BE2C (cell line): ENCODE data around the gene QKI.

Source experiments
- DNase-seq: peaks from one replicate; pipeline ENCODE4 v3.0.0-alpha.2; 2020
- H3K27me3 ChIP-seq: fragments of 250-450 bp; sonication (Bioruptor Pico); 2 replicates; pipeline ENCODE4 v1.5.1; 2020; ENCODE audit warnings: mild to moderate bottlenecking
- H3K36me3 ChIP-seq: fragments of 250-450 bp; sonication (Bioruptor Pico); 2 replicates; pipeline ENCODE4 v1.5.1; 2020; ENCODE audit warnings: mild to moderate bottlenecking
- H3K4me1 ChIP-seq: fragments of 250-450 bp; sonication (Bioruptor Pico); 2 replicates; pipeline ENCODE4 v1.5.1; 2020
- H3K4me3 ChIP-seq: 2 replicates; pipeline ENCODE4 v1.5.1; 2011; ENCODE audit warnings: low read depth, low read length
- H3K9me3 ChIP-seq: fragments of 250-450 bp; sonication (Bioruptor Pico); 2 replicates; pipeline ENCODE4 v1.5.1; 2020
- TF ChIP-seq, protein P1 (sequence below): IDR thresholded peaks from 2 replicates; pipeline ENCODE4 v1.5.1; 2012; ENCODE audit warnings: mild to moderate bottlenecking, low read depth, low read length

The QKI gene

DNA sequence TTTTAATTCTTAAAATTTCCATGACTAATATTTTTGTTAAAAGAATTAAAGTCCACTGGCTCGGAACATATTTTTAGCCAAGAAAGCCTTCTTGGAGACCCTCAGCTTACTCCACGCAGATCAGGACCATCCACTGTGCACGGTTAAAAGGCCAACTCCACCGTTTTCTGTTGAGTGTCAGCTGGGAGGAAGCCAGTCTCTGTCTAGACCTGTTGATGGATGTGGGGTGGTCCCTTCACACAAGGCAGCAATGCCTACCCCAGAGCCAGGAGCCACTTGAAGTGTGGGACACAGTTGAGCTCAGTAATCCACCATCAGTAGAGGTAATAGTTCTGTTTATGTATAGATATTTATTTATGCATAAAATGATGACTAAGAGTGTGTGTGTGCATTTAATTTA, 19.9 kb upstream of the QKI start:
- H3K9me3 ChIP-seq, result no peaks in the 10 kb centered on the region
- H3K4me1 ChIP-seq, result no peaks in the 10 kb centered on the region; the same call in 1 of the 2 replicates
- no peak overlapping the region for H3K4me3 ChIP-seq
- TF ChIP-seq, protein P1, sequence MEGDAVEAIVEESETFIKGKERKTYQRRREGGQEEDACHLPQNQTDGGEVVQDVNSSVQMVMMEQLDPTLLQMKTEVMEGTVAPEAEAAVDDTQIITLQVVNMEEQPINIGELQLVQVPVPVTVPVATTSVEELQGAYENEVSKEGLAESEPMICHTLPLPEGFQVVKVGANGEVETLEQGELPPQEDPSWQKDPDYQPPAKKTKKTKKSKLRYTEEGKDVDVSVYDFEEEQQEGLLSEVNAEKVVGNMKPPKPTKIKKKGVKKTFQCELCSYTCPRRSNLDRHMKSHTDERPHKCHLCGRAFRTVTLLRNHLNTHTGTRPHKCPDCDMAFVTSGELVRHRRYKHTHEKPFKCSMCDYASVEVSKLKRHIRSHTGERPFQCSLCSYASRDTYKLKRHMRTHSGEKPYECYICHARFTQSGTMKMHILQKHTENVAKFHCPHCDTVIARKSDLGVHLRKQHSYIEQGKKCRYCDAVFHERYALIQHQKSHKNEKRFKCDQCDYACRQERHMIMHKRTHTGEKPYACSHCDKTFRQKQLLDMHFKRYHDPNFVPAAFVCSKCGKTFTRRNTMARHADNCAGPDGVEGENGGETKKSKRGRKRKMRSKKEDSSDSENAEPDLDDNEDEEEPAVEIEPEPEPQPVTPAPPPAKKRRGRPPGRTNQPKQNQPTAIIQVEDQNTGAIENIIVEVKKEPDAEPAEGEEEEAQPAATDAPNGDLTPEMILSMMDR, result no peak
- no peak for DNase-seq
- H3K27me3 ChIP-seq, result no peaks in the 10 kb centered on the region
- no peaks in the 10 kb centered on the region for H3K36me3 ChIP-seq

DNA sequence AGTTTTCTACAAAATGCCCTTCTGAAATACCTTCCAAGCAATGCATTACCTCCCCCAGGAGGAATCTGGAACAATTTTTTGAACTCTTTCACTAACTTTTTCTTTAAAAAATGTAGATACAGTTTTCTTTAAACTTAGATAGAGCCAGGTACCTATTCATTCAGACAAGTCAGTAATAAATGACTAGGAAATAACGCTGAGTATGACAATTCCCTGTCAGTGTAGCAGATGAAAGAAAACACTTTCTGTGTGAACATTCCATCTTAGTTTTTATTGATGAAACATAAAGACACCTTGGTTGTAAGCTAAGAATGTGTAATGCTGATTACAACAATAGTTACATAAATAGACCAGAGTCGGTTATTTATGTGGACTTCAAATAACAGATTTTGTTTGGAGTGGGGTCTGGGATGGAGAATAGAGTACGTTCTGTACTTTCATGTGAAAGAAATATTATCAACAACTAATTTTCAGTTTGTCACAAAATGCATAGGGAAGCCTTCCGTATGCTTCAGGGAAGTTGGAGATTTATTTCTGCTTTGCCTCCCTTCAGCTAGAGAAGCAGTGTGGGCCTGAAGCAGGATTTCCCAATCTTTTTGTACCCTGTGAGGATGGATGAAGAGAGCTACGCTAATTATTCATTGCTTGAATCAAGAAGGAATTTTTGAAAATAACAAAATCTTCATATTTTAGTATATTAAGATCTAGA, 19.2 kb upstream of the QKI start:
- DNase-seq, result no peak
- H3K4me3 ChIP-seq, result no peak overlapping the region
- no peaks in the 10 kb centered on the region; the same call in 1 of the 2 replicates for H3K4me1 ChIP-seq
- TF ChIP-seq, protein P1, result no peak
- no peaks in the 10 kb centered on the region for H3K36me3 ChIP-seq
- H3K9me3 ChIP-seq, result no peaks in the 10 kb centered on the region
- no peaks in the 10 kb centered on the region for H3K27me3 ChIP-seq

DNA sequence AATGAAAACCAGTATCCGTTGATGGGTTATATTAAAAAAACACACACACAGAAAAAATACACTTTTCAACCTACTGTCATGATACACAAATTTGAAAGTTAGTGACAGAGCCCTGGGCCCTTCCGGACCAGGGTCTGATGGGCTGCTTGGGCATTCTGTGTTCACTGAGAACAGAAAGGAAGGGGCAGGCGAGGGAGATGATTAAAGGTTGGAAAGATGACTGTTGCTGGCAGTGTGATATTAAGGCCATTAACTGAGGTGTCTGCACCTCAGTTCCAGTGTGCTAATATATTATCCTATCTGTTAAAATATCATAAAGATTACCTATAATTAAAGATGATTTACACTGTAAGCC, 18.7 kb upstream of the QKI start:
- Histone ChIP-seq H3K9me3 (no peaks in the 10 kb centered on the region), H3K36me3 (no peaks in the 10 kb centered on the region), H3K4me3 (no peak overlapping the region), H3K27me3 (no peaks in the 10 kb centered on the region), H3K4me1 (no peaks in the 10 kb centered on the region; the same call in 1 of the 2 replicates)
- DNase-seq, result no peak
- TF ChIP-seq, protein P1, result no peak

DNA sequence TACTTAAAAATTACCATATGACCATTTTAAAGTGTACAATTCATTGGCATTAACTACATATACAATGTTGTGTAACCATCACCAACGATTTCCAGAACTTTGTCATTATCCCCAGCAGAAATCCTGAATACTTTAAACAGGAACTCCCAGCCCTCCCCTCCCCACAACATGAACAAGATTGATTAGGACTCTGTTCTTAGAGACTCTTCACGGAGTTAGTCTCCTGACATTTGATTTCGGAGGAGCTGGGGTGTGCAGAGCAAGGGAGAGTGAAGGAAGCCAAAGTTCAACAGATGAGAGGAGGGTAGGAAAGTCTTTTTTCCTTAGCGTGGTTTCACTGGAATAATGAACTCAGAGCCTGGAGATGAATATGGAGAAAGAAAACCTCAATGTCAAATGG, 17.2 kb upstream of the QKI start:
- no peak for DNase-seq
- TF ChIP-seq, protein P1, result no peak
- Histone ChIP-seq H3K4me3 (no peak overlapping the region), H3K9me3 (no peaks in the 10 kb centered on the region), H3K36me3 (no peaks in the 10 kb centered on the region), H3K4me1 (no peaks in the 10 kb centered on the region; the same call in 1 of the 2 replicates), H3K27me3 (no peaks in the 10 kb centered on the region)

DNA sequence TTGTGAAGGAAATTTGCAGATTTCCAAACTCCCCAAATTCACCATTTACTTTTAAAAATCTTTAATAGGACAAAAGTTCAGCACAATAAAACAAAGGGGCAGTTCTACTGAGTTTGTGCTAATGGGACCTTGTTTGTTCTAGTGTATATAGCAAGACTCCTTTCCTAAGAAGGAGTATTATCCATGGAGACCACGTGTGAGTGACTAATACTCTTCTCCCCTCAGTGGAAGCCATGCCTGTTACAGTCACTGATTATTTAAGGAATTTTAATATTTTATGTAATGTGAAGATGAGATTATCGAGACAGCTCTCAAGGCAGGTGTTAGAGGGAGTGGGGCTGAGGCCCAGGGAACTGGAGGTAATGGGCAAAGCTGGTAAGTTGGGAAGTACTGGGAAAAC, 16.4 kb upstream of the QKI start:
- H3K27me3 ChIP-seq, result no peaks in the 10 kb centered on the region
- no peak for DNase-seq
- no peaks in the 10 kb centered on the region for H3K36me3 ChIP-seq
- H3K9me3 ChIP-seq, result no peaks in the 10 kb centered on the region
- no peaks in the 10 kb centered on the region for H3K4me1 ChIP-seq
- H3K4me3 ChIP-seq, result no peak overlapping the region
- TF ChIP-seq, protein P1, result no peak

DNA sequence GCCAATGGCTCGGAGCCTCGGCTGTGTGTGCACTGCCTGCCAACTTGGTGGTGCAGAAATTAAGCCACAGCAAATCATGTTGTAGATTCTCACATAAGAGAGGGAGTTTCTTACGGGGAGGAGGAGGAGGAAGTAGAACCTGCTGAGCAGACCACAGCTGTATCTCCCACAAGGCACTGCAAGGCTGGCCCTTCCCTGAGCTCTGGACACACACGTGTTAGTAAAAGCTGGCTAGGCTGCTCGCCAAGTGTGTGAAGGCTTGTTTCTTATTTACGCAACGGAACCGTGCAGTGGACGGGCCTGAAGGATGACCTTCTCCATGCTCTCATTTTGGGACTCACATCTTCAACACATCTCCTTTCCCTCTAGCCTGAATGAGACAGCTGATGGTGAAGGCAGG, 15.7 kb upstream of the QKI start:
- no peak for DNase-seq

More for the DNA sequence above, 15.7 kb upstream of the QKI start:
- TF ChIP-seq, protein P1, result no peak
- H3K4me1 ChIP-seq, result no peaks in the 10 kb centered on the region
- no peaks in the 10 kb centered on the region for H3K27me3 ChIP-seq
- H3K9me3 ChIP-seq, result no peaks in the 10 kb centered on the region
- no peak overlapping the region for H3K4me3 ChIP-seq
- H3K36me3 ChIP-seq, result no peaks in the 10 kb centered on the region
